ENCODE data around the gene IGFBP2.

IGFBP2 gene

GRCh38 chr2:216692636-216693413, 59.6 kb downstream of the IGFBP2 start:
- CTCF ChIA-PET, result interaction anchor here (1.5 to 6.4 kb wide), 3 partner anchors 9 to 819 kb away, joined by 3 to 72 read pairs (median 3); no protein-coding TSS in a partner anchor
- WGBS (ENCODE audit: insufficient coverage), result 0% methylated on average over 15 of the region's 28 CpGs
- Histone ChIP-seq H3K36me3 (ENCODE audit: control insufficient read depth in 4 of 4, insufficient read depth in 4 of 4, low read length in 3 of 4) (no peaks in the 10 kb centered on the region), H3K27ac (ENCODE audit: insufficient read depth in 1 of 2, low read depth in 1 of 2, low read length in 2 of 2, poor library complexity in 1 of 2, severe bottlenecking in 2 of 2) (no peak overlapping the region), H3K4me3 (ENCODE audit: control insufficient read depth in 1 of 7, extremely low read depth in 1 of 7, insufficient read depth in 4 of 7, low read depth in 2 of 7, low read length in 6 of 7) (peak overlapping the region in 6 of 7 experiments; percentile 22 to 70 (median 47)), H3K9me3 (ENCODE audit: control extremely low read depth in 1 of 5, control insufficient read depth in 4 of 5, insufficient read depth in 2 of 5, low read depth in 1 of 5, low read length in 4 of 5) (no peaks in the 10 kb centered on the region), H3K27me3 (replicated peaks in 2 of 5; ENCODE audit: control insufficient read depth in 4 of 5, insufficient read depth in 5 of 5, low read length in 4 of 5) (peaks cover 0 to 90% (median 52%) of the 10 kb centered on the region in 5 experiments), H3K4me1 (ENCODE audit: control extremely low read depth in 1 of 4, control insufficient read depth in 4 of 4, insufficient read depth in 4 of 4, low read length in 3 of 4) (peaks cover 0 to 50% (median 27%) of the 10 kb centered on the region in 4 experiments)
- peak in 2 of 3 donors; percentile 67 to 74 for DNase-seq
- POLR2A ChIA-PET, result no interaction called here

GRCh38 chr2:216693414-216694080, 60.3 kb downstream of the IGFBP2 start:
- no peak overlapping the region for H3K27ac ChIP-seq (ENCODE audit: insufficient read depth in 1 of 2, low read depth in 1 of 2, low read length in 2 of 2, poor library complexity in 1 of 2, severe bottlenecking in 2 of 2)
- peaks cover 0 to 50% (median 27%) of the 10 kb centered on the region in 4 experiments for H3K4me1 ChIP-seq (ENCODE audit: control extremely low read depth in 1 of 4, control insufficient read depth in 4 of 4, insufficient read depth in 4 of 4, low read length in 3 of 4)
- H3K36me3 ChIP-seq (ENCODE audit: control insufficient read depth in 4 of 4, insufficient read depth in 4 of 4, low read length in 3 of 4), result no peaks in the 10 kb centered on the region
- WGBS (ENCODE audit: insufficient coverage), result 0% methylated on average over 1 of the region's 15 CpGs
- peak in 1 of 3 donors; percentile 20 for DNase-seq
- H3K27me3 ChIP-seq (replicated peaks in 2 of 5; ENCODE audit: control insufficient read depth in 4 of 5, insufficient read depth in 5 of 5, low read length in 4 of 5), result peaks cover 0 to 95% (median 54%) of the 10 kb centered on the region in 5 experiments
- ChIA-PET POLR2A (no interaction called here), CTCF (interaction anchor here (0.6 to 8.2 kb wide), 8 partner anchors 8 to 1019 kb away, joined by 3 to 72 read pairs (median 4); no protein-coding TSS in a partner anchor)
- peak overlapping the region in 3 of 7 experiments; percentile 48 to 70 (median 66) for H3K4me3 ChIP-seq (ENCODE audit: control insufficient read depth in 1 of 7, extremely low read depth in 1 of 7, insufficient read depth in 4 of 7, low read depth in 2 of 7, low read length in 6 of 7)
- H3K9me3 ChIP-seq (ENCODE audit: control extremely low read depth in 1 of 5, control insufficient read depth in 4 of 5, insufficient read depth in 2 of 5, low read depth in 1 of 5, low read length in 4 of 5), result no peaks in the 10 kb centered on the region

- CTCF ChIA-PET, result interaction anchor here (0.6 to 8.2 kb wide), 8 partner anchors 8 to 1019 kb away, joined by 3 to 72 read pairs (median 4); no protein-coding TSS in a partner anchor
- WGBS (ENCODE audit: insufficient coverage), result 2% methylated on average over 53 of the region's 59 CpGs
- peaks cover 0 to 50% (median 27%) of the 10 kb centered on the region in 4 experiments for H3K4me1 ChIP-seq (ENCODE audit: control extremely low read depth in 1 of 4, control insufficient read depth in 4 of 4, insufficient read depth in 4 of 4, low read length in 3 of 4)
- H3K27ac ChIP-seq (ENCODE audit: insufficient read depth in 1 of 2, low read depth in 1 of 2, low read length in 2 of 2, poor library complexity in 1 of 2, severe bottlenecking in 2 of 2), result no peak overlapping the region
- peak overlapping the region in 6 of 7 experiments; percentile 23 to 66 (median 46) for H3K4me3 ChIP-seq (ENCODE audit: control insufficient read depth in 1 of 7, extremely low read depth in 1 of 7, insufficient read depth in 4 of 7, low read depth in 2 of 7, low read length in 6 of 7)
- peaks cover 0 to 90% (median 56%) of the 10 kb centered on the region in 5 experiments for H3K27me3 ChIP-seq (replicated peaks in 2 of 5; ENCODE audit: control insufficient read depth in 4 of 5, insufficient read depth in 5 of 5, low read length in 4 of 5)
- peak in 2 of 3 donors; percentile 64 to 73 for DNase-seq
- no peaks in the 10 kb centered on the region for H3K36me3 ChIP-seq (ENCODE audit: control insufficient read depth in 4 of 4, insufficient read depth in 4 of 4, low read length in 3 of 4)
- no peaks in the 10 kb centered on the region for H3K9me3 ChIP-seq (ENCODE audit: control extremely low read depth in 1 of 5, control insufficient read depth in 4 of 5, insufficient read depth in 2 of 5, low read depth in 1 of 5, low read length in 4 of 5)
- POLR2A ChIA-PET, result no interaction called here
These were observed 61.0 kb downstream of the IGFBP2 start for GRCh38 chr2:216694082-216694825.

GRCh38 chr2:216694826-216695217, 61.6 kb downstream of the IGFBP2 start:
- ChIA-PET POLR2A (interaction anchor here (0.6 kb wide), 1 partner anchor 242 kb away, joined by 5 read pairs; no protein-coding TSS in a partner anchor), CTCF (interaction anchor here (0.6 to 8.2 kb wide), 9 partner anchors 9 to 1020 kb away, joined by 3 to 72 read pairs (median 4); no protein-coding TSS in a partner anchor)
- Histone ChIP-seq H3K27ac (ENCODE audit: insufficient read depth in 1 of 2, low read depth in 1 of 2, low read length in 2 of 2, poor library complexity in 1 of 2, severe bottlenecking in 2 of 2) (no peak overlapping the region), H3K9me3 (ENCODE audit: control extremely low read depth in 1 of 5, control insufficient read depth in 4 of 5, insufficient read depth in 2 of 5, low read depth in 1 of 5, low read length in 4 of 5) (no peaks in the 10 kb centered on the region), H3K4me3 (ENCODE audit: control insufficient read depth in 1 of 7, extremely low read depth in 1 of 7, insufficient read depth in 4 of 7, low read depth in 2 of 7, low read length in 6 of 7) (peak overlapping the region in 3 of 7 experiments; percentile 31 to 66 (median 64)), H3K36me3 (ENCODE audit: control insufficient read depth in 4 of 4, insufficient read depth in 4 of 4, low read length in 3 of 4) (no peaks in the 10 kb centered on the region), H3K27me3 (replicated peaks in 2 of 5; ENCODE audit: control insufficient read depth in 4 of 5, insufficient read depth in 5 of 5, low read length in 4 of 5) (peaks cover 0 to 86% (median 54%) of the 10 kb centered on the region in 5 experiments), H3K4me1 (ENCODE audit: control extremely low read depth in 1 of 4, control insufficient read depth in 4 of 4, insufficient read depth in 4 of 4, low read length in 3 of 4) (peaks cover 0 to 50% (median 27%) of the 10 kb centered on the region in 4 experiments)
- DNase-seq, result no peak
- 22% methylated on average over 1 of the region's 10 CpGs for WGBS (ENCODE audit: insufficient coverage)

- DNase-seq, result peak in 2 of 3 donors; percentile 18 to 21
- no peaks in the 10 kb centered on the region for H3K9me3 ChIP-seq (ENCODE audit: control extremely low read depth in 1 of 5, control insufficient read depth in 4 of 5, insufficient read depth in 2 of 5, low read depth in 1 of 5, low read length in 4 of 5)
- peaks cover 0 to 84% (median 52%) of the 10 kb centered on the region in 5 experiments for H3K27me3 ChIP-seq (replicated peaks in 2 of 5; ENCODE audit: control insufficient read depth in 4 of 5, insufficient read depth in 5 of 5, low read length in 4 of 5)
- ChIA-PET POLR2A (interaction anchor here (0.6 kb wide), 1 partner anchor 243 kb away, joined by 5 read pairs; no protein-coding TSS in a partner anchor), CTCF (interaction anchor here (0.6 to 8.2 kb wide), 13 partner anchors 9 to 1024 kb away, joined by 3 to 72 read pairs (median 4); no protein-coding TSS in a partner anchor)
- H3K36me3 ChIP-seq (ENCODE audit: control insufficient read depth in 4 of 4, insufficient read depth in 4 of 4, low read length in 3 of 4), result no peaks in the 10 kb centered on the region
- H3K4me3 ChIP-seq (ENCODE audit: control insufficient read depth in 1 of 7, extremely low read depth in 1 of 7, insufficient read depth in 4 of 7, low read depth in 2 of 7, low read length in 6 of 7), result peak within 1 kb of the TSS in 5 of 7 experiments; percentile 31 to 66 (median 48)
- H3K4me1 ChIP-seq (ENCODE audit: control extremely low read depth in 1 of 4, control insufficient read depth in 4 of 4, insufficient read depth in 4 of 4, low read length in 3 of 4), result peaks cover 0 to 49% (median 27%) of the 10 kb centered on the region in 4 experiments
- H3K27ac ChIP-seq (ENCODE audit: insufficient read depth in 1 of 2, low read depth in 1 of 2, low read length in 2 of 2, poor library complexity in 1 of 2, severe bottlenecking in 2 of 2), result no peak within 1 kb of the TSS
- no CpG with 5 or more reads among the region's 16 CpGs for WGBS (ENCODE audit: insufficient coverage)
These were observed 62.2 kb downstream of the IGFBP2 start, which contains the start of gene IGFBP5 for GRCh38 chr2:216695401-216695821. Gene IGFBP5 (minus strand): TSS chr2:216695549. CDS start chr2:216694775, 774 bp downstream.

GRCh38 chr2:216696321-216696720, 63.1 kb downstream of the IGFBP2 start:
- ChIA-PET POLR2A (interaction anchor here (0.5 kb wide), 1 partner anchor 957 kb away, joined by 4 read pairs; no protein-coding TSS in a partner anchor), CTCF (interaction anchor here (0.5 to 8.2 kb wide), 13 partner anchors 10 to 1023 kb away, joined by 3 to 72 read pairs (median 4); no protein-coding TSS in a partner anchor)
- peaks cover 0 to 42% (median 26%) of the 10 kb centered on the region in 4 experiments for H3K4me1 ChIP-seq (ENCODE audit: control extremely low read depth in 1 of 4, control insufficient read depth in 4 of 4, insufficient read depth in 4 of 4, low read length in 3 of 4)
- H3K36me3 ChIP-seq (ENCODE audit: control insufficient read depth in 4 of 4, insufficient read depth in 4 of 4, low read length in 3 of 4), result no peaks in the 10 kb centered on the region
- H3K27ac ChIP-seq (ENCODE audit: insufficient read depth in 1 of 2, low read depth in 1 of 2, low read length in 2 of 2, poor library complexity in 1 of 2, severe bottlenecking in 2 of 2), result no peak overlapping the region
- H3K27me3 ChIP-seq (replicated peaks in 2 of 5; ENCODE audit: control insufficient read depth in 4 of 5, insufficient read depth in 5 of 5, low read length in 4 of 5), result peaks cover 0 to 77% (median 50%) of the 10 kb centered on the region in 5 experiments
- 100% methylated on average over 1 of the region's 1 CpG for WGBS (ENCODE audit: insufficient coverage)
- H3K9me3 ChIP-seq (ENCODE audit: control extremely low read depth in 1 of 5, control insufficient read depth in 4 of 5, insufficient read depth in 2 of 5, low read depth in 1 of 5, low read length in 4 of 5), result no peaks in the 10 kb centered on the region
- DNase-seq, result no peak
- no peak overlapping the region for H3K4me3 ChIP-seq (ENCODE audit: control insufficient read depth in 1 of 7, extremely low read depth in 1 of 7, insufficient read depth in 4 of 7, low read depth in 2 of 7, low read length in 6 of 7)
